AG04450 (cell line): Measurements from ENCODE around the gene SNX33. TPM values are rescaled to one million over a fixed set of nuclear protein-coding genes. Genes with fewer than 3 reads are reported as not detected.
A peak's percentile ranks its signal among the peaks of the same experiment; 100 is the strongest.

Experiments used
- CTCF ChIA-PET: fragments of 300-600, 350-600 bp; formaldehyde crosslinking; extraction: SDS; loops from one replicate; lab custom pipeline; 2022; ENCODE audit warnings: antibody characterized with exemption, inconsistent platforms; lab: Charles Lee
- POLR2A ChIA-PET: fragments of 350-600 bp; formaldehyde crosslinking; extraction: SDS; loops from one replicate; lab custom pipeline; 2021; ENCODE audit warnings: antibody characterized with exemption, inconsistent platforms; lab: Yijun Ruan, JAX
- DNase-seq: peaks from one replicate; pipeline ENCODE4 v3.0.0-alpha.2; 2011; ENCODE audit warnings: low read depth, low spot score
- H3K27ac ChIP-seq: one replicate; pipeline ENCODE4 v1.5.1; 2012; ENCODE audit warnings: low read depth, low read length, control low read depth
- H3K27me3 ChIP-seq: one replicate; pipeline ENCODE4 v1.6.0; 2012; ENCODE audit warnings: low read length; ENCODE audit not compliant: control insufficient read depth, insufficient read depth
- H3K4me3 ChIP-seq: 2 replicates; pipeline ENCODE4 v1.5.1; 2011; ENCODE audit warnings: mild to moderate bottlenecking, low read depth, low read length, control low read depth
- H3K9me3 ChIP-seq: 2 replicates; pipeline ENCODE4 v1.5.1; 2012; ENCODE audit warnings: low read length; ENCODE audit not compliant: control insufficient read depth, insufficient read depth
- CTCF ChIP-seq: IDR thresholded peaks from 2 replicates; pipeline ENCODE4 v1.5.1; 2011; ENCODE audit warnings: low read depth, low read length, control low read depth, inconsistent platforms
- polyA plus RNA-seq: library from polyadenylated mRNA; depleted of rRNA; stranded (reverse); fragments of >200 nt; gene quantifications from 2 replicates; pipeline ENCODE4 v1.2.3, GENCODE V29; 2011

The SNX33 gene
- polyA plus RNA-seq, 1 experiment, result 14.2 TPM

DNA sequence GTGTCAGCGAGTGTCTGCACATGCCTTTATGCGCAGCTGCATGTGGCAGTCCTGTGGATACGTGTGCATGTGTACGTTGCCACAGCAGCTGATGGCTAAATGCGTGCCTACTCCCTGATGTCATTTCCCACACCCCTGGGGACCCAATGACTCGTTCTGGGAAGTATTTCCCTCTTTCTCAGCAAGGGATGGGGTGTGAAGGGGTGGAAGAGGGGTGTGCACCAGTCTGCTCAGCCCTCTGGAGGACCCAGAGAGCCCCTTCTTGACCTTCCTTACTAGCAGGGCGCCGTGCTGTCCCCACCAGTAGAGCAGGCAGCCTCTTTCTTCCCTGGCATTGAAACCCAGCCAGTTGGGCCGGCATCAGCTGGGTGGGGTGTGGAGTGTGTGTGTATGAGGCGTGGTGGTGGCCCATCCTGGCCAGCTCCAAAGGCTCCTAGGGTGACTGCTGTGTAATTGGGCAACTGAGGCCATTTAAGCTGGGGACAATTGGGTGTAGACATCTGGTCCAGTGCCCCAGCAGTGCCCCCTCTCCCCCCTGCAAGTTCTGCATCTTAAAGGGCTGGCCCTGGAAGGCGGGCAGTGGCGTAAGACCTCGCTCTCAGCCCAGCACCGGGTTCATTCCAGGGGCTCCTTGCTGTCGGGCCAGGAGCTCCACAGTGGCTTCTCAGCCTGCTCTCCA lies 19.2 kb downstream of the SNX33 start:
- Histone ChIP-seq H3K27ac (peak overlapping the region; percentile 99), H3K4me3 (no peak overlapping the region), H3K27me3 (no peaks in the 10 kb centered on the region), H3K9me3 (no peaks in the 10 kb centered on the region; the same call in 1 of the 2 replicates)
- POLR2A ChIA-PET, result interaction anchor here (0.8 to 1.9 kb wide), 4 partner anchors 20 to 47 kb away, joined by 3 to 11 read pairs (median 6); partner anchors contain the start of genes IMP3, SNUPN and SNX33
- no peak for TF ChIP-seq CTCF
- CTCF ChIA-PET, result no interaction called here
- peak; percentile 91 for DNase-seq

DNA sequence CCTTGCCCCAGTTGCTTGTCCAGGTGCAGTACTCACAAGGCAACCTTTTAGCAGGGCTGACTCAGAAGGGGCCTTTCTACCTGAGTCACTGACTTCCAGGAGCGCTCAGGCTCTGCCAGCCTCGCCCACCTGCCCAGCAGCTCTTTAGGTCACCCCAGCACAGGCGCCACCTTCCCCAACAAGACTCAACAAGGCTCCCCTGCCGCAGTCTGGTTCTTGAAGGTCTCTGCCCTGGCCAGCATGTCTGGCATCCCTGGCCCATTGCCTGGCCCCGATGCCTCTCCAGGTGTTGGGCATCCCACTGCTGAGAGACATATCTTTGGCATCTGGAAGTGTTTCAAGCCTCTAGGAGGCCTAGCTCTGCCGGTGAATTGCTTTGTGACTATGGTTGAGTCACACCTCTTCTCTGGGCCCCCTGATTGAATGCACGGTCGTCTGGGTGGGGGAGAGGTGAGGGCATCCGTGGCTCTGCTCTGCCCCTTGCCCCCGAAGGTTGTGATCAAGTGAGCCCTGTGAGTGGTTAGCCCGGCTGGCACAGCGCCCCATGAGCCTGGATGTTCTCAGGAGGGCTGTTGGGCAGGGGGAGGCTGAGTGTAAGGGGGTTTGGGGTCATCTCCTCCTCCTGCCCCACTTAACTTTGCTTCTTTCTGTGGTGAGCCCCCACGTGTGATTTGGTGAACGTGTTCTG lies 21.6 kb downstream of the SNX33 start:
- no peak for TF ChIP-seq CTCF
- no peak for DNase-seq
- Histone ChIP-seq H3K27me3 (no peaks in the 10 kb centered on the region), H3K27ac (no peak overlapping the region), H3K4me3 (no peak overlapping the region), H3K9me3 (no peaks in the 10 kb centered on the region; the same call in 1 of the 2 replicates)
- ChIA-PET POLR2A (interaction anchor here (0.5 to 1.5 kb wide), 3 partner anchors 8 to 57 kb away, joined by 3 read pairs; no protein-coding TSS in a partner anchor), CTCF (interaction anchor here (1.0 to 1.3 kb wide), 2 partner anchors 17 to 19 kb away, joined by 3 read pairs; no protein-coding TSS in a partner anchor)

- Histone ChIP-seq H3K27me3 (no peaks in the 10 kb centered on the region), H3K4me3 (no peak overlapping the region), H3K9me3 (no peaks in the 10 kb centered on the region; the same call in 1 of the 2 replicates), H3K27ac (no peak overlapping the region)
- ChIA-PET POLR2A (interaction anchor here (1.3 to 1.5 kb wide), 2 partner anchors 9 to 49 kb away, joined by 3 read pairs; no protein-coding TSS in a partner anchor), CTCF (interaction anchor here (1.3 kb wide), 1 partner anchor 17 kb away, joined by 3 read pairs; no protein-coding TSS in a partner anchor)
- TF ChIP-seq CTCF, result no peak
- DNase-seq, result no peak
Observed at GRCh38 chr15:75669879-75670212, 22.1 kb downstream of the SNX33 start.

DNA sequence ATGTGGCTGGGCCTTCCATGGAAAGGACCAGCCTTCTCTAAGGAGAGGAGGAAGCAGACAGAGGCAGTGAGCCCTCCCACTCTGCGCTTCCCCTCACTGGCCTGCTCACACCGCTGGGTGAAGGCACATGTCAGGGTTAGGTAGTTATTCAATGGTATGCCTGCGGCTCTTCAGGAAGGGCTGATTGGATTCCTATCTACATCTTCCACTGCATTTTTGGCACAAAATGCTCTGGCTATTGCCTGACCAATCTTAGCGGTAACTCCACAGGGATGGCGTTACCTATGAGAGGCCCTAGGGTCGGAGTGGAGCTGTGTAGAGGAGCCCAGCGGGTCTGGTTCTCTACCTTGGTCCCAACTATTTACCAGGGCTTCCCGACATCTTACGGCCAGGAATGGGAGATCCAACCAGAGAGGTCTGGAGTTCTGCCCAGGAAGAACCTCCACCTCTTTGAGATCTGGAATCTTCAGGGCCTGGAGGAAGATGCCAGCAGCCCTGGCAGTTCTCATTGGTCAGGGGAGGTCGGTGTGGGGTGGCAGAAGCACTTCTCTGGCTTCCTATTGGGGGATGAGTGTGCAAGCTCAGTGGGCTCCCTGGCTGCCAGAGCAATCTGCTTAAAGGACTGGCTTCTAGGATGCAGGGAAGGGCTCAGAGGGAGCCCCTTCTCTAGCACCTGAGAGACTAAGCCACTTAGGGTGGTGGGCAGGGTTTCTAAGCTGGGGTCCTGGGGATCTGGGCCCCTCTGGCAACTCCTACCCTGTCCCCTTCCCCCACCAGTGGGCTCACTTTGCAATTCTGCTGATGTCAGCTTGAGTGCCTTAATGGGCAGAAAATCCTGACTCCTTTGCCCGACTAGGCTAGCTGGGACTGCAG lies 24.3 kb downstream of the SNX33 start:
- H3K4me3 ChIP-seq, result no peak overlapping the region
- DNase-seq, result no peak
- ChIA-PET POLR2A (interaction anchor here (0.6 to 3.3 kb wide), 7 partner anchors 11 to 350 kb away, joined by 3 to 32 read pairs (median 5); partner anchors contain the start of genes IMP3, PTPN9 and SNX33), CTCF (interaction anchor here (0.6 to 1.5 kb wide), 5 partner anchors 8 to 163 kb away, joined by 3 to 6 read pairs (median 4); partner anchors contain the start of gene SNX33)
- TF ChIP-seq CTCF, result no peak
- no peaks in the 10 kb centered on the region for H3K27me3 ChIP-seq
- peak overlapping the region; percentile 61 for H3K27ac ChIP-seq
- H3K9me3 ChIP-seq, result no peaks in the 10 kb centered on the region; the same call in 1 of the 2 replicates
